Measurements from ENCODE around the gene SV2B.

DNA sequence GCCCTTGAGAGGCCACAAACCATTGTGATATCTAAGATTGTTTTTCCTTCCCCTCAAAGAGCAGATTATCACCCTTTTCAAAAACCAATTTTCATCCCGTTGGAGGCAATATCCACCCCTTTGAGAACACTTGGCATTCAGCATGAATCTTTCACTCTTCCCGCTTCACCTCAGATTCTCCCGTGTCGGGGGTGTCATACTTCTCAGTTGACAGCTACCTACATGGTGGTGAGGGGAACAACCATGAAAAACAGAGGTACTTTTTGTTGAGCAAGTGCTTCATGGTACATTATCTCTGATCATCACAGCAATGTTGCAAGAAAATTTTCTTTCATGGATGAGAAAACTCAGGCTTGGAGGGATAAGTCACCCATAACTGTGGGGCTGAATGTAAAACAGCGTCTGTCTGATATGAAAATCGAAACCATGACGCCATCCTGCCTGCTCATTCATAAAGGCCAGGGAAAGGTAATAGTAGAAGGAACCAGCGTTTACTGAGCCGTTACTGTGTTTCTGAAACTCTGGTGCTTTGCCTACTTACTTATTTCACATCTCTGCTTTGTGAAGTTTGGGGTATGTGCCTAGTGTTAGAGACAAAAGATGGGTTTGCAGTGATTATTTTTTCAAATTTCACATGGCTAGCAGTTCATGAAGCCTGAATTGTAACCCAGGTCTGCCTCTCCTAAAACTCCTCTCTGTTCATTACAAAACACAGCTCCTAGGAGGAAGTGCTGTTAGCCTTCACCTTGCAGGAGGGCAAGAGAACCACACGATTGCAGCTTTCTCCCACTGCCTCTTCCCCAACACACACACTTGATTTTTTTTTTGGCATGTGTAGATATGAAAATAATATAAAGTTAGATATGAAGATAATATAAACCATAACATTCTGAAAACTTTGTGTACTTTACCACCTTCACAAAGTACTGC is 35.4 kb downstream of the SV2B start:
- TF ChIP-seq, protein P1, sequence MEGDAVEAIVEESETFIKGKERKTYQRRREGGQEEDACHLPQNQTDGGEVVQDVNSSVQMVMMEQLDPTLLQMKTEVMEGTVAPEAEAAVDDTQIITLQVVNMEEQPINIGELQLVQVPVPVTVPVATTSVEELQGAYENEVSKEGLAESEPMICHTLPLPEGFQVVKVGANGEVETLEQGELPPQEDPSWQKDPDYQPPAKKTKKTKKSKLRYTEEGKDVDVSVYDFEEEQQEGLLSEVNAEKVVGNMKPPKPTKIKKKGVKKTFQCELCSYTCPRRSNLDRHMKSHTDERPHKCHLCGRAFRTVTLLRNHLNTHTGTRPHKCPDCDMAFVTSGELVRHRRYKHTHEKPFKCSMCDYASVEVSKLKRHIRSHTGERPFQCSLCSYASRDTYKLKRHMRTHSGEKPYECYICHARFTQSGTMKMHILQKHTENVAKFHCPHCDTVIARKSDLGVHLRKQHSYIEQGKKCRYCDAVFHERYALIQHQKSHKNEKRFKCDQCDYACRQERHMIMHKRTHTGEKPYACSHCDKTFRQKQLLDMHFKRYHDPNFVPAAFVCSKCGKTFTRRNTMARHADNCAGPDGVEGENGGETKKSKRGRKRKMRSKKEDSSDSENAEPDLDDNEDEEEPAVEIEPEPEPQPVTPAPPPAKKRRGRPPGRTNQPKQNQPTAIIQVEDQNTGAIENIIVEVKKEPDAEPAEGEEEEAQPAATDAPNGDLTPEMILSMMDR (IDR thresholded peaks at IDR 0.05; ENCODE audit: insufficient read depth, low read depth, low read length) = no peak
- TF ChIP-seq EZH2 (IDR thresholded peaks at IDR 0.05; ENCODE audit: insufficient read depth, low read length) = no peak

Data from astrocyte (in vitro differentiated cells and primary cell).